ENCODE data around the gene TRIM38.

GRCh38 chr6:26033941-26034354, 71.3 kb downstream of the TRIM38 start:
- TF ChIP-seq CTCF (IDR thresholded peaks at IDR 0.05; ENCODE audit: insufficient read depth, low read length) (no peak), POLR2AphosphoS5 (IDR thresholded peaks at IDR 0.05; ENCODE audit: low read depth) (no peak), REST (IDR thresholded peaks at IDR 0.05; ENCODE audit: insufficient replicate concordance, low read depth) (no peak)
